Ascending aorta (tissue), 2 donors: ENCODE data around the gene TSPAN33. TPM values are rescaled to one million over a fixed set of nuclear protein-coding genes. Genes with fewer than 3 reads are reported as not detected.

Experiments used
- DNase-seq, 2 donors: peaks; one replicate each; pipeline ENCODE4 v3.0.0-alpha.2; 2019; ENCODE audit warnings: low spot score in 2 of 2
- H3K27ac ChIP-seq, 2 donors: fragments of 200-600 bp; sonication (generic); one replicate each; pipeline ENCODE4 v1.5.1; 2016 to 2017; ENCODE audit warnings: mild to moderate bottlenecking in 1 of 2
- H3K27me3 ChIP-seq: fragments of 200-600 bp; sonication (generic); one replicate; pipeline ENCODE4 v1.5.1; 2017
- H3K36me3 ChIP-seq, 2 donors: fragments of 200-600 bp; sonication (generic); one replicate each; pipeline ENCODE4 v1.5.1; 2016
- H3K4me1 ChIP-seq, 2 donors: fragments of 200-600 bp; sonication (generic); one replicate each; pipeline ENCODE4 v1.5.1; 2016 to 2017; ENCODE audit warnings: mild to moderate bottlenecking in 1 of 2
- H3K4me3 ChIP-seq, 2 donors: fragments of 200-600 bp; sonication (generic); one replicate each; pipeline ENCODE4 v1.5.1; 2016 to 2017; ENCODE audit warnings: mild to moderate bottlenecking in 1 of 2
- H3K9me3 ChIP-seq, 2 donors: fragments of 200-600 bp; sonication (generic); one replicate each; pipeline ENCODE4 v1.5.1; 2016
- CTCF ChIP-seq, 3 experiments: fragments of 200-600 bp in 2 of 3; fragments of 450-650 bp in 1 of 3; sonication (generic) in 2 of 3; IDR thresholded peaks; one replicate each; pipeline ENCODE4 v1.5.1; 2016 to 2019; ENCODE audit warnings: antibody characterized with exemption in 3 of 3, mild to moderate bottlenecking in 1 of 3, moderate library complexity in 1 of 3
- intact Hi-C: fragments of 100-400 bp; cut with DNase I; formaldehyde crosslinking; loops from one replicate; pipeline ENCODE4 v1.15.1; 2023
- total RNA-seq: library from RNA; depleted of rRNA; stranded (reverse); fragments of >200 nt; gene quantifications from one replicate; pipeline ENCODE4 v1.1.0, GENCODE V29; 2016

Gene TSPAN33
- total RNA-seq, 1 donor from 2014 or later: 8.1 TPM

GRCh38 chr7:129209067-129209926 is 64.8 kb downstream of the TSPAN33 start:
- Histone ChIP-seq H3K27ac (no peak overlapping the region), H3K36me3 (peaks cover 8 to 15% of the 10 kb centered on the region in 2 donors), H3K4me3 (no peak overlapping the region), H3K27me3 (no peaks in the 10 kb centered on the region), H3K9me3 (no peaks in the 10 kb centered on the region), H3K4me1 (no peaks in the 10 kb centered on the region)
- no peak for TF ChIP-seq CTCF (IDR thresholded peaks at IDR 0.05)
- intact Hi-C loops: no loop called here
- DNase-seq: no peak

- Histone ChIP-seq H3K4me3 (no peak overlapping the region), H3K9me3 (no peaks in the 10 kb centered on the region), H3K4me1 (no peaks in the 10 kb centered on the region), H3K27ac (no peak overlapping the region), H3K27me3 (no peaks in the 10 kb centered on the region), H3K36me3 (peaks cover 8 to 15% of the 10 kb centered on the region in 2 donors)
- intact Hi-C loops: loop anchor here (1.0 to 5.0 kb wide), 2 partner anchors 46 to 153 kb away; partner anchors contain the start of gene TNPO3
- DNase-seq: peak in 1 of 2 donors; percentile 88
- peak; percentile 79 to 93 (median 89) for TF ChIP-seq CTCF (IDR thresholded peaks at IDR 0.05)
Measured at GRCh38 chr7:129210256-129210988, 65.9 kb downstream of the TSPAN33 start.

GRCh38 chr7:129210989-129211312 is 66.4 kb downstream of the TSPAN33 start:
- peaks cover 8 to 15% of the 10 kb centered on the region in 2 donors for H3K36me3 ChIP-seq
- intact Hi-C loops: loop anchor here (1.0 to 5.0 kb wide), 2 partner anchors 47 to 154 kb away; partner anchors contain the start of gene TNPO3

GRCh38 chr7:129212126-129212525 is 67.6 kb downstream of the TSPAN33 start:
- Histone ChIP-seq H3K9me3 (no peaks in the 10 kb centered on the region), H3K27me3 (no peaks in the 10 kb centered on the region), H3K27ac (no peak overlapping the region), H3K4me3 (no peak overlapping the region), H3K4me1 (no peaks in the 10 kb centered on the region), H3K36me3 (peaks cover 8% of the 10 kb centered on the region in 2 donors)
- intact Hi-C loops: loop anchor here (5.0 kb wide), 1 partner anchor 155 kb away; the partner anchor contains the start of gene TNPO3
- no peak for DNase-seq
- TF ChIP-seq CTCF (IDR thresholded peaks at IDR 0.05): no peak

More at GRCh38 chr7:129210989-129211312, 66.4 kb downstream of the TSPAN33 start:
- no peak overlapping the region for H3K4me3 ChIP-seq
- no peak for TF ChIP-seq CTCF (IDR thresholded peaks at IDR 0.05)
- H3K4me1 ChIP-seq: no peaks in the 10 kb centered on the region
- DNase-seq: no peak
- H3K27me3 ChIP-seq: no peaks in the 10 kb centered on the region
- H3K27ac ChIP-seq: no peak overlapping the region
- no peaks in the 10 kb centered on the region for H3K9me3 ChIP-seq

GRCh38 chr7:129212596-129212995 is 68.1 kb downstream of the TSPAN33 start:
- TF ChIP-seq CTCF (IDR thresholded peaks at IDR 0.05): no peak

More at GRCh38 chr7:129212596-129212995, 68.1 kb downstream of the TSPAN33 start:
- DNase-seq: no peak
- no peak overlapping the region for H3K27ac ChIP-seq
- peaks cover 8% of the 10 kb centered on the region in 2 donors for H3K36me3 ChIP-seq
- no peaks in the 10 kb centered on the region for H3K27me3 ChIP-seq
- H3K4me3 ChIP-seq: no peak overlapping the region
- intact Hi-C loops: loop anchor here (5.0 kb wide), 1 partner anchor 155 kb away; the partner anchor contains the start of gene TNPO3
- no peaks in the 10 kb centered on the region for H3K9me3 ChIP-seq
- no peaks in the 10 kb centered on the region for H3K4me1 ChIP-seq
